Dermis blood vessel endothelial cell (primary cell): ENCODE measurements around the gene GUCY1A2. TPM values are rescaled to one million over a fixed set of nuclear protein-coding genes. Genes with fewer than 3 reads are reported as not detected.
A peak's percentile ranks its signal among the peaks of the same experiment; 100 is the strongest.

Experiments
- DNase-seq: peaks from one replicate; pipeline ENCODE4 v3.0.0; 2010
- total RNA-seq: library from RNA; depleted of rRNA; stranded (reverse); fragments of >200 nt; gene quantifications from 2 replicates; pipeline ENCODE4 v1.2.3, GENCODE V29; 2014

Gene GUCY1A2
- total RNA-seq, 1 donor from 2014 or later = 0.17 TPM

- DNase-seq = peak; percentile 1
Observed at GRCh38 chr11:106625566-106625965, 392.7 kb downstream of the GUCY1A2 start.

DNA sequence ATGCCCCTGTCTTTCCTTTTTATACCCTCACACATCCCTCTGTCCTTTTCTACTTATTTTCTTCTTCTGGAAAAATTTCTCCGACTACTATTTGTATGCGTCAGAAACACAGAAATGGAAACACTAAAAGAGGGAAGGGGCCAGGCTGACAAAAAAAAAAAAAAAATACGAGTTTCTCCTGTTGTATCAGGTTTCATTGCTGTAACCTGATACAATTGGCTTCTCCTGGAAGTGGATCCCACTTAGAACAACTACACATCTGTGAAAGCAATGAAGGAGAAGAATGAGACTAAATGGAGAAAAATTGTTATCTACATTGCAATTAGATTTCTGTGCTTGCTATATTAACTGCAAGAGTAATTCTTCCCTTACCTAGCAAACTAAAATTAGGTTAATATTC lies 393.9 kb downstream of the GUCY1A2 start:
- no peak for DNase-seq
